Endodermal cell (in vitro differentiated cells): Measurements from ENCODE around the gene DDX31. TPM values are rescaled to one million over a fixed set of nuclear protein-coding genes. Genes with fewer than 3 reads are reported as not detected.

Experiments used
- DNase-seq: peaks from one replicate; pipeline ENCODE4 v3.0.0-alpha.2; 2017
- H3K27ac ChIP-seq: 2 replicates; pipeline ENCODE4 v1.5.1; 2013; ENCODE audit warnings: mild to moderate bottlenecking, low read depth, low read length, moderate library complexity
- H3K27me3 ChIP-seq: 2 replicates; pipeline ENCODE4 v1.6.1; 2013; ENCODE audit warnings: mild to moderate bottlenecking, low read length, moderate library complexity; ENCODE audit not compliant: insufficient read depth, control insufficient read depth, poor library complexity, severe bottlenecking
- H3K36me3 ChIP-seq: 2 replicates; pipeline ENCODE4 v1.7.0; 2013; ENCODE audit warnings: mild to moderate bottlenecking, low read length, moderate library complexity; ENCODE audit not compliant: control insufficient read depth, insufficient read depth
- H3K4me1 ChIP-seq: one replicate; pipeline ENCODE4 v1.7.0; 2013; ENCODE audit warnings: low read length; ENCODE audit not compliant: control insufficient read depth, insufficient read depth
- H3K4me3 ChIP-seq: 2 replicates; pipeline ENCODE4 v1.5.1; 2013; ENCODE audit warnings: mild to moderate bottlenecking, low read length, moderate library complexity
- H3K9ac ChIP-seq: 2 replicates; pipeline ENCODE4 v1.6.1; 2013; ENCODE audit warnings: mild to moderate bottlenecking, low read length, moderate library complexity; ENCODE audit not compliant: poor library complexity, severe bottlenecking; ENCODE audit errors: extremely low read depth
- H3K9me3 ChIP-seq: 2 replicates; pipeline ENCODE4 v1.6.1; 2013; ENCODE audit warnings: mild to moderate bottlenecking, low read length, moderate library complexity; ENCODE audit not compliant: control insufficient read depth
- H3K27ac Mint-ChIP-seq: 2 replicates; pipeline ENCODE4 v1.8.0; 2020; ENCODE audit warnings: mixed read lengths
- H3K27me3 Mint-ChIP-seq: 2 replicates; pipeline ENCODE4 v1.8.0; 2021; ENCODE audit warnings: mild to moderate bottlenecking, mixed read lengths; ENCODE audit not compliant: insufficient read depth
- H3K36me3 Mint-ChIP-seq: 2 replicates; pipeline ENCODE4 v1.8.0; 2020; ENCODE audit warnings: low read depth, mixed read lengths
- H3K4me1 Mint-ChIP-seq: 2 replicates; pipeline ENCODE4 v1.8.0; 2020; ENCODE audit warnings: mixed read lengths
- H3K4me3 Mint-ChIP-seq: 2 replicates; pipeline ENCODE4 v1.8.0; 2020; ENCODE audit warnings: mild to moderate bottlenecking, moderate library complexity, mixed read lengths
- H3K9me3 Mint-ChIP-seq: 2 replicates; pipeline ENCODE4 v1.8.0; 2020; ENCODE audit warnings: mild to moderate bottlenecking, mixed read lengths
- WGBS, 2 experiments: methylation state at CpG; one replicate each; pipeline versions ENCODE4 v1.1.5 to v1.1.7; 2013; ENCODE audit warnings: missing lambda C conversion rate in 2 of 2, mixed read lengths in 1 of 2; ENCODE audit not compliant: insufficient coverage in 1 of 2, insufficient read length in 1 of 2; 5-methylcytosine and 5-hydroxymethylcytosine counted together
- total RNA-seq, 2 donors: library from RNA; stranded (reverse); fragmentation: NEBNext Ultra II Directional in 1 of 2; extraction: Animal tissue kit (Norgen Biotek cat#: 25700) in 1 of 2; gene quantifications; 2 replicates in 1 of 2; 3 replicates in 1 of 2; pipeline ENCODE4 v1.2.1, GENCODE V29; 2021
- TF ChIP-seq, protein P1 (sequence below): fragments of 200-600 bp; sonication (generic); conservative IDR thresholded peaks from 2 replicates; pipeline ENCODE4 v1.5.0; 2021; ENCODE audit warnings: antibody characterized with exemption, mild to moderate bottlenecking

Gene DDX31
- total RNA-seq, 2 donors from 2014 or later, result 29.1 to 30.5 TPM

DNA sequence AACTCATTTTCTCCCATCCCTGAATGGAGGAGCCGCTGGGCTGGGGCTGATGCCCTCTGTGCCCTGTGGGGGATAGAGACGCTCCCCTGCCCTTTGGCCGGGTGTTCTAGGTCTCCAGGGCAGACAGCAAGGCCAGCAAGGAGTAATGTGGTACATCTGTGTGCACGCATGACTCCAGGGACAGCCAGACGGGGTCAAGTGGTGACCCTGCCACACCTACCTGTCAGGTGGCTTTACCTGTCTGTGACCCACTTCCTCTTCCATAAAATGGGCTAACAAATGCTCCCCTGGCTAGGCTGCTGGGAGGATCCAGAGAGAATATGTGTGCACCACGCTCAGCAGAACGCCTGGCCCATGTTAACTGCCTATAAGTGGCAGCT, 122.7 kb downstream of the DDX31 start:
- no peaks in the 10 kb centered on the region for H3K36me3 Mint-ChIP-seq
- no peaks in the 10 kb centered on the region for H3K9me3 Mint-ChIP-seq
- no peaks in the 10 kb centered on the region for H3K9me3 ChIP-seq
- H3K27me3 ChIP-seq, result no peaks in the 10 kb centered on the region
- peaks cover 7% of the 10 kb centered on the region for H3K27me3 Mint-ChIP-seq
- no peak for DNase-seq
- no peak overlapping the region for H3K4me3 Mint-ChIP-seq
- peak overlapping the region; percentile 86 for H3K27ac ChIP-seq
- no peak overlapping the region for H3K4me3 ChIP-seq
- H3K27ac Mint-ChIP-seq, result no peak overlapping the region
- WGBS, 2 experiments, result 83 to 88% methylated on average over 6 to 7 of the region's 7 CpGs
- H3K4me1 Mint-ChIP-seq, result peaks cover 19% of the 10 kb centered on the region
- H3K36me3 ChIP-seq, result no peaks in the 10 kb centered on the region
- H3K9ac ChIP-seq, result no peak overlapping the region
- TF ChIP-seq, protein P1, sequence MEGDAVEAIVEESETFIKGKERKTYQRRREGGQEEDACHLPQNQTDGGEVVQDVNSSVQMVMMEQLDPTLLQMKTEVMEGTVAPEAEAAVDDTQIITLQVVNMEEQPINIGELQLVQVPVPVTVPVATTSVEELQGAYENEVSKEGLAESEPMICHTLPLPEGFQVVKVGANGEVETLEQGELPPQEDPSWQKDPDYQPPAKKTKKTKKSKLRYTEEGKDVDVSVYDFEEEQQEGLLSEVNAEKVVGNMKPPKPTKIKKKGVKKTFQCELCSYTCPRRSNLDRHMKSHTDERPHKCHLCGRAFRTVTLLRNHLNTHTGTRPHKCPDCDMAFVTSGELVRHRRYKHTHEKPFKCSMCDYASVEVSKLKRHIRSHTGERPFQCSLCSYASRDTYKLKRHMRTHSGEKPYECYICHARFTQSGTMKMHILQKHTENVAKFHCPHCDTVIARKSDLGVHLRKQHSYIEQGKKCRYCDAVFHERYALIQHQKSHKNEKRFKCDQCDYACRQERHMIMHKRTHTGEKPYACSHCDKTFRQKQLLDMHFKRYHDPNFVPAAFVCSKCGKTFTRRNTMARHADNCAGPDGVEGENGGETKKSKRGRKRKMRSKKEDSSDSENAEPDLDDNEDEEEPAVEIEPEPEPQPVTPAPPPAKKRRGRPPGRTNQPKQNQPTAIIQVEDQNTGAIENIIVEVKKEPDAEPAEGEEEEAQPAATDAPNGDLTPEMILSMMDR, result no peak
- no peaks in the 10 kb centered on the region for H3K4me1 ChIP-seq

DNA sequence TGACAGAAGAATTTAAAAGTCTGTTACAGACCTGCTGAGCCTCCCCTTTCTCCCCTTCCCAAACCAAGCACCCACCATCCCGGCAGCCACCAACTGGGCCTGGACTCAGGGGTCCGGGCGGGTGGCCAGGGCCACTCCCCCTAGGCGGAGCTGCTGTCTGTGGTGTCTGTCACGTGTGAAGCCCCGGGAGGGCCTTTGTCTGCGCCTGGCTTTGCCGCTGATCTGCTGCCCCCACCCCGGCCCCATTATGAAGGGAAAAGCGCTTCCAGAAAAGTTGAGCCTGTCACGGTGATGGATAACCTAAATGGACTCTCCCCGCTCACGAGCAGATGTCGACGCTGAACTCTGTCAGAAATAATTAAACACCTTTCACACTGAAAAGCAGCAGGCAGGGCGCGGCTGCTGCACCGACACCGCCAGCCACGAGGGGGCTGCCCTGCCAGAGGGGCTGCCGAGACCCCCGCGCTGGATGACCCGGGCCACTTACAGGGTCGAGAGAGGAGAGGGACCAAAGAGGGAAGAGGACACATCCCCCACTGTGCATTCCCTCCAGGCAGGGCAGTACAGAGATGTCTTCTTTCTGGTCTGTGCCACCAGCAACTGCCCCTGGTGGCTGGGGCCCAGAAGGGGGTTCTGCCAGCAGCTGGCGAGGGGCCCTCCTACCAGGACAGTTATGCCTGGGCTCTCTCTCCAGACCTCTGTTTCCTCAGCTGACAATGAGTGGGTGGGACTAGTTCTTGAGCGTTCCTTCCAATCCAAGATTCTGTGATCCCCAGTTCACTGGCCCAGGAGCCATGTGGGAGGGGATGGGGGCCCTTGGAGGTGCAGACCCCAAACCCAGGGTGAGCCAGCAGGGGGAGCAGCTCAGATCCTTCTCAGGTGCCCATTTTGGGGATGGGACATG, 123.4 kb downstream of the DDX31 start:
- Histone ChIP-seq H3K4me1 (no peaks in the 10 kb centered on the region), H3K9me3 (no peaks in the 10 kb centered on the region), H3K27me3 (no peaks in the 10 kb centered on the region), H3K4me3 (peak overlapping the region; percentile 56), H3K9ac (no peak overlapping the region), H3K36me3 (no peaks in the 10 kb centered on the region), H3K27ac (peak overlapping the region; percentile 86)
- TF ChIP-seq, protein P1, result peak; percentile 88
- Mint-ChIP-seq H3K9me3 (no peaks in the 10 kb centered on the region), H3K27ac (no peak overlapping the region), H3K36me3 (no peaks in the 10 kb centered on the region), H3K4me1 (peaks cover 21% of the 10 kb centered on the region), H3K4me3 (peak overlapping the region; percentile 46), H3K27me3 (peaks cover 7% of the 10 kb centered on the region)
- DNase-seq, result peak; percentile 87
- 17 to 22% methylated on average over 11 to 27 of the region's 27 CpGs for WGBS, 2 experiments

DNA sequence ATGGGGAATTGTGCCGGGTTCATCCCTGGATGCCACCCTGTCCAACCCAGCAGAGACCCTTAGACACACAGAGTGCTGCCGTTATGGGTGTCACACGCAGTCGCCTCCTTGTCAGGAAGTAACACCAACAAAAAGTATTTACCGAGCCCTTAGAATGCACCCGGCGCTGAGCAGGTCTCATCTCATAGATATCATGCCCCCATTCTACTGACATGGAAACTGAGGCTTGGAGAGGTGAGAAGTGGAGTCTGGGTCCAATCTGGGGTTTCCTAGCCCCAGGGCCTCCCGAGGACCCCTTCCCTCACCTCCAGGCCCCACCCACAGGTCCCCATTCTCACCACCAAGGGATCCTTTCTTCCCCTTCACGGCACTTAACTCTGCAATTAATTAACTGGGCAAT, 124.2 kb downstream of the DDX31 start:
- H3K27me3 Mint-ChIP-seq, result peaks cover 5% of the 10 kb centered on the region
- no peak overlapping the region for H3K4me3 ChIP-seq
- no peak overlapping the region for H3K4me3 Mint-ChIP-seq
- H3K9me3 ChIP-seq, result no peaks in the 10 kb centered on the region
- 94 to 96% methylated on average over 5 to 9 of the region's 9 CpGs for WGBS, 2 experiments
- no peaks in the 10 kb centered on the region for H3K4me1 ChIP-seq
- no peaks in the 10 kb centered on the region for H3K27me3 ChIP-seq
- no peak overlapping the region for H3K9ac ChIP-seq
- no peak for DNase-seq
- H3K36me3 Mint-ChIP-seq, result no peaks in the 10 kb centered on the region
- H3K27ac ChIP-seq, result peak overlapping the region; percentile 86
- H3K27ac Mint-ChIP-seq, result no peak overlapping the region
- H3K4me1 Mint-ChIP-seq, result peaks cover 21% of the 10 kb centered on the region
- TF ChIP-seq, protein P1, result no peak
- no peaks in the 10 kb centered on the region for H3K36me3 ChIP-seq
- H3K9me3 Mint-ChIP-seq, result no peaks in the 10 kb centered on the region
